ENCODE measurements around the gene MACO1. TPM values are rescaled to one million over a fixed set of nuclear protein-coding genes. Genes with fewer than 3 reads are reported as not detected.

MACO1 gene
- total and polyA plus RNA-seq, 2 of the 8 experiments (the other 6 are each of a cell fraction or from before 2014, with no cell fraction given), result 3.5 to 15.1 TPM

DNA sequence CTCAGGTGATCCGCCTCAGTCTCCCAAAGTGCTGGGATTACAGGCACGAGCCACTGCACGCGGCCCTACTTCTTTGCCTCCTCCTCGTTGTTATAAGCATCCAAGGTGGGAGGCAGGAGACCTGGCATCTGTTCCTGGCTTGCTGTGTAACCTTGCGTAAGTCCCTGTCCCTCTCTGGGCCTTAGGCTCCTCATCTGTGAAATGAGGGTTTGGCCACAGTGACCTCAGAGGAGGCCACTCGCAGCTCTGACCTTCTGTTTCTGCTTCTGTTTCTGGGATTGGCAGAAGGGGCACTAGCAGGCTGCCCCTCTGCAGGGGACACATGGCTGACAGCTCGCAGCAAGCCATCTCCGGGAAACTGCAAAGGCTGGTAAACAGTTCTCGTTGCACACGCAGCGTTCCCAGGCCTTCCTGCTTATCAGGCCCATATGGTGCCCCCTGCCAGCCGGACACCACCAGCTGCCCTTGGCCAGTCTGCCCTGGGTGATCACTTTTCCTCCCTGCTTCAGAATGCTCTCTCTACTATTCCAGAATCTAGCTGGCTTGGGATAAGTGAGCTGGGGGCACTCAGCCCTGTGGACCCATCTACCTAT lies 110.1 kb downstream of the MACO1 start:
- no peak overlapping the region for H3K23ac ChIP-seq (ENCODE audit: insufficient read length)
- H3K4me3 ChIP-seq (ENCODE audit: extremely low read depth in 1 of 4, insufficient read depth in 2 of 4, low read depth in 3 of 4, low read length in 4 of 4), result no peak overlapping the region
- no peaks in the 10 kb centered on the region for H3K9me3 ChIP-seq (ENCODE audit: insufficient read depth in 2 of 2, low read depth in 1 of 2, low read length in 1 of 2)
- no peak overlapping the region for H3K18ac ChIP-seq (ENCODE audit: extremely low read depth, low read length)
- H3K27me3 ChIP-seq (replicated peaks in 1 of 4; ENCODE audit: control insufficient read depth in 3 of 4, extremely low read depth in 1 of 4, insufficient read depth in 3 of 4, low read length in 3 of 4), result peaks cover 0 to 5% (median 3%) of the 10 kb centered on the region in 4 experiments; a peak in 5 of 7 replicates
- H3K4ac ChIP-seq (replicated peaks; ENCODE audit: insufficient read length, low read depth, low read length), result no peak overlapping the region
- DNase-seq (ENCODE audit: low read depth in 1 of 2, low spot score in 2 of 2) (no peak), FAIRE-seq (no peak)
- H2BK12ac ChIP-seq (ENCODE audit: low read depth, low read length), result no peak overlapping the region
- peak overlapping the region; percentile 52; the same call in 1 of the 2 replicates for H4K8ac ChIP-seq (ENCODE audit: extremely low read depth, insufficient read depth, low read length)
- WGBS, 2 experiments (ENCODE audit: extremely low coverage in 1 of 2, insufficient coverage in 1 of 2, insufficient read length in 1 of 2, insufficient replicate concordance in 2 of 2, low coverage in 1 of 2, low lambda C conversion rate in 2 of 2, missing lambda C conversion rate in 1 of 2), result 92% methylated on average over 12 of the region's 13 CpGs; no CpG with 5 or more reads in 1 of the 2 experiments
- H3K4me1 ChIP-seq (replicated peaks in 1 of 4; ENCODE audit: control insufficient read depth in 3 of 4, insufficient read depth in 4 of 4, low read length in 3 of 4), result peaks cover 0 to 17% (median 9%) of the 10 kb centered on the region in 4 experiments; a peak in 6 of 7 replicates
- H2AK5ac ChIP-seq (ENCODE audit: low read depth, low read length), result no peak overlapping the region
- no peak overlapping the region for H4K91ac ChIP-seq (replicated peaks; ENCODE audit: insufficient read length, low read length)
- no peak overlapping the region for H2BK15ac ChIP-seq (ENCODE audit: low read length)
- ChIA-PET CTCF (ENCODE audit: partially characterized antibody) (interaction anchor here (0.7 to 2.6 kb wide), 7 partner anchors 21 to 277 kb away, joined by 3 to 10 read pairs (median 4); no protein-coding TSS in a partner anchor), POLR2A (ENCODE audit: partially characterized antibody) (no interaction called here)
- H2BK120ac ChIP-seq (replicated peaks; ENCODE audit: low read depth, low read length), result no peak overlapping the region
- H3K4me2 ChIP-seq (ENCODE audit: insufficient read depth in 1 of 2, low read depth in 2 of 2, low read length in 2 of 2), result no peak overlapping the region
- H2BK20ac ChIP-seq (ENCODE audit: low read length), result no peak overlapping the region
- H3K36me3 ChIP-seq (ENCODE audit: control insufficient read depth in 2 of 4, insufficient read depth in 4 of 4, low read length in 3 of 4), result no peaks in the 10 kb centered on the region
- H3K79me2 ChIP-seq (ENCODE audit: control insufficient read depth in 1 of 2, insufficient read depth in 2 of 2, low read length in 2 of 2), result no peaks in the 10 kb centered on the region
- no peak overlapping the region for H3K9ac ChIP-seq (replicated peaks in 1 of 4; ENCODE audit: extremely low read depth in 1 of 4, low read depth in 3 of 4, low read length in 3 of 4)
- no peak overlapping the region for H4K5ac ChIP-seq (ENCODE audit: insufficient read length, low read depth, low read length)
- H3K27ac ChIP-seq (ENCODE audit: low read depth, low read length), result no peak overlapping the region
- no peak overlapping the region for H2BK5ac ChIP-seq (ENCODE audit: low read depth, low read length)
- no peak overlapping the region for H3K14ac ChIP-seq (ENCODE audit: insufficient read length)
- H2AFZ ChIP-seq (ENCODE audit: low read length), result no peak overlapping the region
- peaks cover 2 to 4% of the 10 kb centered on the region in 2 experiments for H4K20me1 ChIP-seq (replicated peaks in 1 of 2; ENCODE audit: control insufficient read depth in 1 of 2, insufficient read depth in 2 of 2, low read length in 2 of 2)
- H3K23me2 ChIP-seq (ENCODE audit: low read depth, low read length), result peaks cover 5% of the 10 kb centered on the region; the same call in 1 of the 2 replicates
- H3K56ac ChIP-seq (replicated peaks; ENCODE audit: insufficient read length, low read depth, low read length), result no peak overlapping the region
- TF ChIP-seq EGR1 (IDR thresholded peaks at IDR 0.05; ENCODE audit: borderline replicate concordance, low read depth, low read length) (no peak), YY1 (IDR thresholded peaks at IDR 0.05; ENCODE audit: low read depth, low read length) (no peak), CBX8 (IDR thresholded peaks at IDR 0.05; ENCODE audit: borderline replicate concordance, low read depth, low read length) (no peak), TCF12 (IDR thresholded peaks at IDR 0.05; ENCODE audit: low read depth, low read length) (no peak)
- H3K79me1 ChIP-seq (ENCODE audit: low read depth, low read length), result no peaks in the 10 kb centered on the region; the same call in 1 of the 2 replicates
